ENCODE results near the gene PRL.

PRL gene

GRCh38 chr6:22296936-22297335 is at the start of gene PRL:
Gene PRL, minus strand, starts transcription at chr6:22297036. Its CDS starts 54 bp downstream, at chr6:22296982.
- DNase-seq (ENCODE audit: low spot score): no peak

- DNase-seq (ENCODE audit: low spot score): no peak
These were observed 47.0 kb upstream of the PRL start for GRCh38 chr6:22343864-22344263.

GRCh38 chr6:22334778-22335177 is 37.9 kb upstream of the PRL start:
- no peak for DNase-seq (ENCODE audit: low spot score)

DNA sequence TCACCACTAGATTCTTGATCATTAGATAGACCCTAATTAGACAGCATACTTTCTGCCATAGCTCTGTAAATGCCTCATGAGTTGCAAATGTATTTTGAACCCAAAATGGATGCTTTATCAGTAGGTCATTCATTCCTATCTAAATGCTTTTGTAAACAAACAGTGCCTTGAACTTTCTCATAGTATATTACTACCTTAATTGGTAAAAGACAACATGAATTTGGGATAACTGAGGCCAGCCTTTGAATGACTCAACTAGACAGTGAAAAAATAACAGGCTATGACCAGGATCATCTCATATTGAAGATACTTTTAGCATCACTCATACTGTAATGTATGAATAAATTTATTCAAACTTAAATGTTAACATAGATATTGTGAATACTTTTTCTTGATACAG is 37.0 kb upstream of the PRL start:
- no peak for DNase-seq (ENCODE audit: low spot score)

GRCh38 chr6:22332711-22333110 is 35.9 kb upstream of the PRL start:
- no peak for DNase-seq (ENCODE audit: low spot score)

GRCh38 chr6:22332216-22332615 is 35.4 kb upstream of the PRL start:
- DNase-seq (ENCODE audit: low spot score): no peak

GRCh38 chr6:22330941-22331340 is 34.1 kb upstream of the PRL start:
- DNase-seq (ENCODE audit: low spot score): no peak

GRCh38 chr6:22328474-22328873 is 31.6 kb upstream of the PRL start:
- no peak for DNase-seq (ENCODE audit: low spot score)

- no peak for DNase-seq (ENCODE audit: low spot score)
These were observed 31.0 kb upstream of the PRL start for GRCh38 chr6:22327881-22328280.

- no peak for DNase-seq (ENCODE audit: low spot score)
These were observed 29.7 kb upstream of the PRL start for GRCh38 chr6:22326500-22326899.

DNA sequence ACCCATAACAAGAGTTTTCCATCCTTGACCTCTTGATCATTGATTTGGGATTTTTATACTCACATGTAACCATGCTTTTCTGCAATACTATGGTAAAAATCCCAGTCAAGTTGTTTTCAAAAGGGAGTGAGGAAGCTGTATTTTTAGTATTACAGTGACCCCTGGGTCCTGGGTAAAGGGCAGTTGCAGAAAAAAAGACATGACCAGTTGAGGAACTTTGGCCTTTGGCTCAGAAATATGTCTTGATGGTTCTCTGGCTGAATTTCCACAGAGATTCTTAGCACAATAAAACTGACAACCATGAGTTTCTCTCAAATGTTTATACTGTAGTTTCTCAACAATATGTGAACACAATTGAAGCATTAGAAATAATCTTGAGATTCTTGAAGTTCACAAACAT is 28.6 kb upstream of the PRL start:
- DNase-seq (ENCODE audit: low spot score): no peak

DNA sequence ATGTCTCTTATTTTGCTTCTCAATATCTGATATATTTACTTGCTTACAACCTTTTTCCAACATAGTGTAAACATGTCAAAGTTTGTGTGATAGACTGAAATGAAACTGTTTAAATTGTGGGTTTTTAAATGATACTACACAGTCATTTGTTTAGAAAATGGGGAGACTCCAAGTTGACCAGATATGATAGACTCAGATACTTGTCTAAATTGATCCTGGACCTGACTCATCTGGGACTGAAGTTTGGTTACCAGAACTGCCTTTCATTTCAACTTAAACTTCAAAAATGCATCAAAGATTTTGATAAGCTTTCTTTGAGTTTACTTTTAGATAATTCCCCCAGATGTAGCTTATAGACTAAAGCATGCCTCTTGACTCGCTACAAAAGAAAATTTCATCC is 27.0 kb upstream of the PRL start:
- DNase-seq (ENCODE audit: low spot score): no peak

DNA sequence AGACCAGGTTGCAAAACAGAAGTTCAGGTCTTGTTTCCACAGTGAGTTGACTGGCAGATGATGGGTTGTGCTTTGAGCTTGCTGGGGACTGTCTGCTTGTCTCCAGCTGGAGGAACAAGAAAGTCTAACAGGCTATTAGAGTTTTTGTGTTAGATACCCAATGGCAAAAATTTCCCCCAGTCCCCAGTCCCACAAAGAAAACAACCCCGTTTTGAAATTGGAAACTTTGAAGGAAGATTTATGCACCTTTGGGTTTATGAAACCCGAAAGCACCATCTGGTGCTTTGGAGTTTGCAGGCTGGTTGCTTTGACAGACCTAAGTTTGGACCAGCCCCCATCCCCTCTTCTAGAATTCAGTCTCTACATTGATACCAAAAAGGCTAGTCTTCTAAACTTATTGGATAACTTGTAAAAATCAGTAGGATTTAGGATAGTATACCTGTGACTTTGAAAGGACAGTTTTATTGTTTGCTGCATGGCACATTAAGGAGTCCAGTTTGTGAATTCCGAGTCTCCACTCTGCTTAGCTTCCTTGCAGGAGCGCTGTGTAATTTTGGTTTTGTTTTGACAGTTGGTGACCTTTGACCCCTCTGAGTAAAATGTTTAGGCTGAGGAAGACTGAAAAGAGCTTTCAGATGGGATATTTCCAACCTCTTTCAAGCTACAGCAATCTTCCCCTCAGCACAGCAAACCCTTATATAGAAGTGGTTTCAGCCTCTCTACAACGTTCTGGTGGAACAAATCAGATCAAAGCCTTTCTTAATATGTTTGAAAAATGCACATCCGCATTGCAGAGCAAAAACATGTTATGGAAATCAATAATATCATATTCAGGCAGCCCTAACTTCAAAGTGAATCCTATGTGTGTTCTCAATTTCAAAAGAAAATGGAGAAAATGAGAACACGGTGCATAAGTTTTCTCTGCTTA is 25.5 kb upstream of the PRL start:
- no peak for DNase-seq (ENCODE audit: low spot score)

- no peak for DNase-seq (ENCODE audit: low spot score)
These were observed 23.9 kb upstream of the PRL start for GRCh38 chr6:22320750-22321149.

- no peak for DNase-seq (ENCODE audit: low spot score)
These were observed 21.6 kb upstream of the PRL start for GRCh38 chr6:22318404-22318803.

DNA sequence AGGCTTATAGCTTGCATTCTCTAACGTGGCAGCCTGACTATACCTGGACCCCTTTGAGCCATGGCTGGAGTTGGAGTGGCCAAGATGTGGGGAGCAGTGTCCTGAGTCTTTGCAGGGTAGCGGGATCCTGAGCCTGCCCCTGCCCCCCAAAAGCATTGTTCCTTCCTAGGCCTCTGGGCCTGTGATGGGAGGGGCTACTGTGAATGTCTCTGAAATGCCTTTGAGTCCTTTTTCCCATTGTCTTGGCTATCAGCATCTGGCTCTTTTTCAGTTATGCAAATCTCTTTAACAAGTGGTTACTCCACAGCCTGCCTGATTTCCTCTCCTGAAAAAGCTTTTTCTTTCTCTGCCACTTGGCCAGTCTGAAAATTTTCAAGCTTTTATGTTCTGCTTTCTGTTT is 17.0 kb upstream of the PRL start:
- no peak for DNase-seq (ENCODE audit: low spot score)

DNA sequence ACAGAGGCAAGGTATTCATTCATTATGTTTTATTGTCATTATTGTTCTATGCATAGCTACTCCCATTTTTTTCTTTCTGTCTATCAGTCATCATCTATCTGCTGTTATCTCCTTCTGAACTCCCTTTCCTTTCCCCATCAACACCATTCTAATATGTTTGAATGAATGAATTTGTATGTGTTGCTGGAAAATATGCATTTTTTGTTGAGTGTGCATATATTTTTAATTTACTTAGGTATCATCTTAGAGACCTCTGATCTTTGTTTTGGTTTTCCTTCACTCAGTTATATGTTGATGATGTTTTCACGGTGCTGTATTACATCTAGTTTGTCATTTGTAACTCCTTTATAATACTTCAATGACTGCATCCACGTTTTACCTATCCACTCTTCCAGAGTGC is 12.1 kb upstream of the PRL start:
- DNase-seq (ENCODE audit: low spot score): no peak

- no peak for DNase-seq (ENCODE audit: low spot score)
These were observed 10.1 kb upstream of the PRL start for GRCh38 chr6:22306741-22307466.

- no peak for DNase-seq (ENCODE audit: low spot score)
These were observed 6.0 kb upstream of the PRL start for GRCh38 chr6:22302838-22303237.

DNA sequence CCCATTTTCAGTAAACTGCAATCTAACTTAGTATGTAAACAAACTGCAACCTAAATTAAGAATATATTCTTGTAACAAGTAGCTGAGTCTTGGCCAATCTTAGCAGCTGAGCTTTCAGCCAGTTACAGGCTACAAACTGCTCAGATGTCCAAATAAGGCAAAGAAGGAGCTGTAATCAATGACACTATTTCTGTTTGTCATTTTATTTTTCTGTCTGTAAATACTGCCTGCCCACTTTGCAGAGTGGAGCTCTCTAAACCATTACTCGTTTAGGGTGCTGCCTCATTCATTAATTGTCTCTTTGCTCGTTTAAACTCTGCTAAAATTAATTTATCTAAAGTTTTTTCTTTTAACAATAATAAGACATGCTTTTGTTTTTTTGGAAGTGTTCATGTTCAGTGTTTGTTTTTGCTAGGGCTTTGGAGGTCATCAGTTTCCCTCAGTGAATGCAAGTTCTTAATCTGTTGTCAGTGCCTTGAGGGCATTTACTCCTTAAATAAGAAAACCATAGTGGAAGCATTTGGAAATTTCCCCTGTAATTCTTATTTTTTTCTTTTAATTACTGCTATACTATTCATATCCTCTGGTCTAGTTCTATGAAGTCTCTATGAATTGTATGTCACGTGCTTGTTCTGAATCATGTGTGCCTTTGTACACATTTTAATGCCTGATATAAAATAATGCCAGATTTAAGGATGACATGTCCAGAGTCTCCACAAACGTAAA is 3.6 kb upstream of the PRL start:
- no peak for DNase-seq (ENCODE audit: low spot score)

- DNase-seq (ENCODE audit: low spot score): no peak
These were observed 1.6 kb upstream of the PRL start for GRCh38 chr6:22298475-22298890.

- DNase-seq (ENCODE audit: low spot score): no peak
These were observed 769 bp downstream of the PRL start for GRCh38 chr6:22296067-22296466.

DNA sequence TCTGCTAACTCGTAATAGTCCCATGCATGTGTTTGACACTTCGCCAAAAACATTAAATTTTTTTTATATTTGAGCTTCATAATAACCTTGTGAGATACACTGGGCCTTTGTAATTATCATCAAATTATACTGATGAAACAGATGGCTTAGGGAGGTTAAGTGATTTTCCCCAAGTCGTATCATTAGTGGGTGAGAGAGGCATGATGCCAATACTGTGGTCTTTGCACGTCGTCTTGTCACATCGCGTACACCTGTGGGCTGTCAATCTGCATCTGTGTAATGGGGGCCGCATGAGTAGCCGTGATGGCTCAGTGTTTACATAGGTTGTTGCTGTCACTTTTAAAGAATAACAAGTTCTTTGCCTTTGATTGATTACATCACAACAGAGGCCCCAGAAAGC is 1.7 kb downstream of the PRL start:
- DNase-seq (ENCODE audit: low spot score): no peak

Data from HuH-7.5 (cell line).